HG03064 (cell line): ENCODE measurements around the gene STON2.
"Not testable (repeated sequence)": the region's sequence is repeated elsewhere in the genome, so short reads cannot be mapped to it uniquely, and the experiment has no call there.

ENCODE experiments used
- ATAC-seq: cut with Tn5 transposase; IDR thresholded peaks from one replicate; pipeline ENCODE4 v1.9.1; 2021; ENCODE audit warnings: low read depth; ENCODE audit not compliant: unreplicated experiment

The STON2 gene

GRCh38 chr14:81275305-81276072, 124.6 kb downstream of the STON2 start:
- ATAC-seq: no peak

GRCh38 chr14:81273961-81274575, 126.1 kb downstream of the STON2 start:
- ATAC-seq: no peak

- ATAC-seq: no peak
Observed at GRCh38 chr14:81273521-81273920, 126.6 kb downstream of the STON2 start.

GRCh38 chr14:81272317-81272716, 127.8 kb downstream of the STON2 start:
- no peak for ATAC-seq

- ATAC-seq: no peak
Observed at GRCh38 chr14:81269979-81270375, 130.1 kb downstream of the STON2 start.

GRCh38 chr14:81269100-81269978, 130.8 kb downstream of the STON2 start:
- ATAC-seq: no peak

GRCh38 chr14:81268016-81268416, 132.1 kb downstream of the STON2 start:
- ATAC-seq: no peak

- ATAC-seq: no peak
Observed at GRCh38 chr14:81265636-81266169, 134.4 kb downstream of the STON2 start.

GRCh38 chr14:81264671-81265070, 135.5 kb downstream of the STON2 start:
- ATAC-seq: no peak

GRCh38 chr14:81263777-81264410, 136.2 kb downstream of the STON2 start:
- no peak for ATAC-seq

GRCh38 chr14:81261176-81261575, 138.9 kb downstream of the STON2 start:
- ATAC-seq: no peak

GRCh38 chr14:81260732-81261131, 139.4 kb downstream of the STON2 start:
- no peak for ATAC-seq

- ATAC-seq: no peak
Observed at GRCh38 chr14:81256289-81256960, 143.7 kb downstream of the STON2 start.

GRCh38 chr14:81252278-81252677, 147.8 kb downstream of the STON2 start:
- ATAC-seq: no peak

GRCh38 chr14:81247271-81247766, 152.8 kb downstream of the STON2 start:
- no peak for ATAC-seq

GRCh38 chr14:81246461-81247270, 153.5 kb downstream of the STON2 start:
- ATAC-seq: no peak

GRCh38 chr14:81245771-81246170, 154.4 kb downstream of the STON2 start:
- no peak for ATAC-seq

GRCh38 chr14:81244431-81244830, 155.7 kb downstream of the STON2 start:
- ATAC-seq: not testable (repeated sequence)

GRCh38 chr14:81243499-81243898, 156.6 kb downstream of the STON2 start:
- ATAC-seq: no peak
